Natural killer cell (primary cell): ENCODE data around the gene CTSF. TPM values are rescaled to one million over a fixed set of nuclear protein-coding genes. Genes with fewer than 3 reads are reported as not detected.

Experiments used
- ATAC-seq, 3 donors: fragments of 150-1000 bp in 2 of 3; fragments of 200-7000 bp in 1 of 3; cut with Tn5 transposase; 1 replicate in 1 of 3; 2 replicates in 2 of 3; pipeline ENCODE4 v1.10.0; 2021; ENCODE audit warnings: mild to moderate bottlenecking in 2 of 3, moderate library complexity in 2 of 3
- DNase-seq, 2 donors: peaks; one replicate each; pipeline versions ENCODE4 v3.0.0 to v3.0.0-alpha.2; 2013 to 2021; ENCODE audit warnings: mixed read lengths in 1 of 2
- H3K27ac ChIP-seq: one replicate; pipeline ENCODE4 v1.5.1; 2013; ENCODE audit warnings: mild to moderate bottlenecking, low read length
- H3K27me3 ChIP-seq: one replicate; pipeline ENCODE4 v1.6.1; 2013; ENCODE audit warnings: low read length; ENCODE audit not compliant: control insufficient read depth, insufficient read depth
- H3K36me3 ChIP-seq: one replicate; pipeline ENCODE4 v1.6.1; 2013; ENCODE audit warnings: low read length; ENCODE audit not compliant: control insufficient read depth, insufficient read depth
- H3K4me1 ChIP-seq: one replicate; pipeline ENCODE4 v1.6.1; 2013; ENCODE audit warnings: low read length; ENCODE audit not compliant: control insufficient read depth, insufficient read depth
- H3K4me3 ChIP-seq: one replicate; pipeline ENCODE4 v1.5.1; 2013; ENCODE audit warnings: low read length
- H3K9me3 ChIP-seq: one replicate; pipeline ENCODE4 v1.6.1; 2013; ENCODE audit warnings: low read length; ENCODE audit not compliant: control insufficient read depth, insufficient read depth
- H3K27ac Mint-ChIP-seq, 2 donors: one replicate each; pipeline ENCODE4 v1.8.0; 2022; ENCODE audit warnings: mild to moderate bottlenecking in 2 of 2, mixed read lengths in 2 of 2, moderate library complexity in 1 of 2
- H3K27me3 Mint-ChIP-seq, 2 donors: one replicate each; pipeline ENCODE4 v1.8.0; 2022; ENCODE audit warnings: low read depth in 2 of 2, mixed read lengths in 2 of 2
- H3K36me3 Mint-ChIP-seq: one replicate; pipeline ENCODE4 v1.8.0; 2022; ENCODE audit warnings: mixed read lengths
- H3K4me1 Mint-ChIP-seq, 2 donors: one replicate each; pipeline ENCODE4 v1.8.0; 2022; ENCODE audit warnings: mixed read lengths in 2 of 2
- H3K4me3 Mint-ChIP-seq: one replicate; pipeline ENCODE4 v1.8.0; 2022; ENCODE audit warnings: mild to moderate bottlenecking, moderate library complexity, mixed read lengths
- H3K9me3 Mint-ChIP-seq, 2 donors: one replicate each; pipeline ENCODE4 v1.8.0; 2022; ENCODE audit warnings: mixed read lengths in 2 of 2
- WGBS: methylation state at CpG from one replicate; pipeline ENCODE4 v1.1.7; 2013; ENCODE audit warnings: missing lambda C conversion rate; ENCODE audit not compliant: insufficient coverage; 5-methylcytosine and 5-hydroxymethylcytosine counted together
- intact Hi-C: fragments of 100-400 bp; cut with micrococcal nuclease; formaldehyde crosslinking; loops from one replicate; pipeline ENCODE4 v1.14.2; 2022
- total RNA-seq, 4 donors: library from RNA; stranded (reverse); fragments of 120-200 nt in 1 of 4; gene quantifications; one replicate each; pipeline versions ENCODE4 v1.2.3 to v1.2.4, GENCODE V29; 2013 to 2022
- TF ChIP-seq, protein P1 (sequence below): fragments of 200-600 bp; IDR thresholded peaks from one replicate; pipeline ENCODE4 v1.8.0; 2022; ENCODE audit warnings: antibody characterized with exemption

The CTSF gene
- total RNA-seq, 3 donors from 2014 or later (not counting 1 experiment from before 2014, with no cell fraction given), result 17.1 to 27.0 (median 24.8) TPM

DNA sequence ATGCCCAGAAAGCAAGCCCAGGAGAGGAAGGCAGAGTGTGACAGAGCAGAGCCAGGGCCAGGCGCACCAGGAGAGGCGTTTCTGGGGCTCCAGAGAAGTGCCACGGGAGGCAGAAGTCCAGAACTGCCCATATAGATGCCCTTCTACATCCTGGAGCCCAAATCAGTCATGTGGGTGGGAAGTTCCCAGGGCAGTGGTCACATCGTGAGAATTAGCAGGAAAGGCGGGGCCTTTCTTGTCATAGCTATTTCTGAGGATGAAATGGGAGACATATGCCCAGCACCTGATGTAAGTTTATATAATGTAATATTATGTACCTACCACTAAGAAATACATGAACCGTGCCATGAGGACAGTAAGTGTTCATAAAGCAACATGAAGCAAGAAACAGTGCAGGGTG, 35.6 kb downstream of the CTSF start:
- ATAC-seq (no peak), DNase-seq (no peak)
- Mint-ChIP-seq H3K4me1 (peaks cover 4 to 14% of the 10 kb centered on the region in 2 donors), H3K9me3 (no peaks in the 10 kb centered on the region), H3K4me3 (no peak overlapping the region), H3K27me3 (no peaks in the 10 kb centered on the region), H3K27ac (peak overlapping the region in 1 of 2 donors; percentile 75), H3K36me3 (peaks cover 9% of the 10 kb centered on the region)
- H3K4me1 ChIP-seq, result no peaks in the 10 kb centered on the region
- no peaks in the 10 kb centered on the region for H3K9me3 ChIP-seq
- H3K27me3 ChIP-seq, result no peaks in the 10 kb centered on the region
- intact Hi-C loops, result no loop called here
- TF ChIP-seq, protein P1, sequence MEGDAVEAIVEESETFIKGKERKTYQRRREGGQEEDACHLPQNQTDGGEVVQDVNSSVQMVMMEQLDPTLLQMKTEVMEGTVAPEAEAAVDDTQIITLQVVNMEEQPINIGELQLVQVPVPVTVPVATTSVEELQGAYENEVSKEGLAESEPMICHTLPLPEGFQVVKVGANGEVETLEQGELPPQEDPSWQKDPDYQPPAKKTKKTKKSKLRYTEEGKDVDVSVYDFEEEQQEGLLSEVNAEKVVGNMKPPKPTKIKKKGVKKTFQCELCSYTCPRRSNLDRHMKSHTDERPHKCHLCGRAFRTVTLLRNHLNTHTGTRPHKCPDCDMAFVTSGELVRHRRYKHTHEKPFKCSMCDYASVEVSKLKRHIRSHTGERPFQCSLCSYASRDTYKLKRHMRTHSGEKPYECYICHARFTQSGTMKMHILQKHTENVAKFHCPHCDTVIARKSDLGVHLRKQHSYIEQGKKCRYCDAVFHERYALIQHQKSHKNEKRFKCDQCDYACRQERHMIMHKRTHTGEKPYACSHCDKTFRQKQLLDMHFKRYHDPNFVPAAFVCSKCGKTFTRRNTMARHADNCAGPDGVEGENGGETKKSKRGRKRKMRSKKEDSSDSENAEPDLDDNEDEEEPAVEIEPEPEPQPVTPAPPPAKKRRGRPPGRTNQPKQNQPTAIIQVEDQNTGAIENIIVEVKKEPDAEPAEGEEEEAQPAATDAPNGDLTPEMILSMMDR, result no peak
- no peak overlapping the region for H3K27ac ChIP-seq
- peaks cover 12% of the 10 kb centered on the region for H3K36me3 ChIP-seq
- no peak overlapping the region for H3K4me3 ChIP-seq
- 72% methylated on average over 5 of the region's 6 CpGs for WGBS

DNA sequence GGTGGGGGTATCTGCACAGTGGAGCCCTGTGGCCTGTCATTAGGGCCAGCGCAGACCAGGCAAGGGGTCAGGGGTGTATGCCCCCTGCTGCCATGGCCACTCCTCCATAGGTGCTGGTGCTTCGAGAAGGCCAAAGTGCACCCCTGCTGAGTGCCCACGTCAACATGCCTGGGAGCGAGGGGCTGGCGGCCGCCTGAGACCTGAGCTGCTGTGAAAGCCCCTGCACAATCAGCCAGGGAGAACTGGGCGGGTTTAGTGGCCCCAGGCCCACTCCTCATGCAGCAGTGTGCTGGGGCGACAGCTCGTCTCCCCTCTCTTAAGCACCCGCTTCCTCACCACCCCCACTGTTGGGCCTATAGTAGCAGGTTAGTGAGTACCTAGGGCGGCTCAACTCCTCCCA, 36.6 kb downstream of the CTSF start:
- DNase-seq (no peak), ATAC-seq (no peak)
- peaks cover 9% of the 10 kb centered on the region for H3K36me3 Mint-ChIP-seq
- H3K27ac Mint-ChIP-seq, result no peak overlapping the region
- 95% methylated on average over 11 of the region's 11 CpGs for WGBS
- H3K36me3 ChIP-seq, result peaks cover 6% of the 10 kb centered on the region
- no peaks in the 10 kb centered on the region for H3K27me3 ChIP-seq
- no peak overlapping the region for H3K27ac ChIP-seq
- no peak overlapping the region for H3K4me3 Mint-ChIP-seq
- TF ChIP-seq, protein P1, result no peak
- H3K4me1 Mint-ChIP-seq, result peaks cover 4 to 14% of the 10 kb centered on the region in 2 donors
- no peaks in the 10 kb centered on the region for H3K27me3 Mint-ChIP-seq
- H3K4me3 ChIP-seq, result no peak overlapping the region
- H3K9me3 Mint-ChIP-seq, result no peaks in the 10 kb centered on the region
- intact Hi-C loops, result no loop called here
- H3K4me1 ChIP-seq, result no peaks in the 10 kb centered on the region
- no peaks in the 10 kb centered on the region for H3K9me3 ChIP-seq

DNA sequence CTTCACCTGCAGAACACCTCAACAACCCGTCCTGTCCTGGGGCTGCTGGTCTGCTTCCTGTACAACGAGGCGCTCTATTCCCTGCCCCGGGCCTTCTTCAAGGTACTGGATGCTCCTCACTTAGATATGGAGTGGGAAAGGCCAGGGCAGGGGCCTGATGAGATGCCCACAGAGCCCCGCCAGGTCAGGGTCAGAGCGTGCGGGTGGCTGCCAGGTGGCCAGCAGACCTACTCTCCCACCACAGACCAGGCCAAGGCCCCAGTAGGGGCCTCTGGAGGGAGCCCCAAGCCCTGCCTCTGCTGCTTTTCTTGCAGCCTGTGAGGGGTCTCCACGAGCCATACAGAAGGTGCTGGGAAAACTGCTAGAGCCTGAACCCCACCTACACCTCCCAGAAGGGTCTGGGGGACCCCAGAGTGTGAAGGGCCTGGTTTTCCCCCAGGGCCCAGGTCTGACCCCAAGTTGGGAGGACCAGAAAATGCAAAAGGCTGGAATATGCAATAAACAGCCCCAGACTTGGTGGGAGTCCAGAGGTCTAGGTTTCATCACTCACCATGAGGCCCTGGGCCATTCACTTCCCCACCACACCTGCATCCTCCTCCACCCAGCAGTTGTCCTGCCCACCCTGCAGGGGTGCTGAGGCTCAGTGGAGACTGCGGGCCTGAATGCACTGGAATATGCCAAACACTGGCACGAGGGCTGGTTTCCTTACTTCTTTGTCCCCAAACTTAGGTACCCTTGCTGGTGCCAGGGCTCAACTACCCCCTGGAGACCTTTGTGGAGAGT, 37.3 kb downstream of the CTSF start:
- DNase-seq (no peak), ATAC-seq (no peak)
- 94% methylated on average over 10 of the region's 10 CpGs for WGBS
- H3K4me3 ChIP-seq, result no peak overlapping the region
- no peaks in the 10 kb centered on the region for H3K9me3 ChIP-seq
- peaks cover 4 to 14% of the 10 kb centered on the region in 2 donors for H3K4me1 Mint-ChIP-seq
- H3K36me3 ChIP-seq, result peaks cover 11% of the 10 kb centered on the region
- no peaks in the 10 kb centered on the region for H3K27me3 Mint-ChIP-seq
- peaks cover 9% of the 10 kb centered on the region for H3K36me3 Mint-ChIP-seq
- no peaks in the 10 kb centered on the region for H3K4me1 ChIP-seq
- H3K9me3 Mint-ChIP-seq, result no peaks in the 10 kb centered on the region
- TF ChIP-seq, protein P1, result no peak
- H3K27ac ChIP-seq, result no peak overlapping the region
- intact Hi-C loops, result no loop called here
- H3K4me3 Mint-ChIP-seq, result no peak overlapping the region
- no peaks in the 10 kb centered on the region for H3K27me3 ChIP-seq
- no peak overlapping the region for H3K27ac Mint-ChIP-seq

DNA sequence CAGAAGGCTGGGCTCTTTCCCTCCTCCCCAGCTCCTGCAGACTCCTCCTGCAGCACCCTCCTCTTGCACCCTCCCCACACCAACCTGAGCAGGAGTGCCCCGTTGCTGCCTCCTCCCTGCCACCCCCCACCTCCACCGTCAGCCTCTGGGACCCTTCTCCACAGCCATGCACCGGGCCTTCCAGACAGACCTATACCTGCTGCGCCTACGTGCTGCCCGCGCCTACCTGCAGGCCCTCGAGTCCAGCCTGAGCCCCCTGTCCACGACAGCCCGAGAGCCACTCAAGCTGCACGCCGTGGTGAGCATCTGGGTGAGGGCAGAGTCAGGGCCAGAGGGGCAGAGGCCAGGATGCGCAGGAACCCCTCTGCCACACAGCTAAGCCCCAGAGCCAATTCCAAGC, 38.8 kb downstream of the CTSF start:
- no peaks in the 10 kb centered on the region for H3K9me3 Mint-ChIP-seq
- no peak overlapping the region for H3K27ac Mint-ChIP-seq
- Histone ChIP-seq H3K36me3 (peaks cover 15% of the 10 kb centered on the region), H3K27me3 (no peaks in the 10 kb centered on the region), H3K4me3 (no peak overlapping the region), H3K27ac (no peak overlapping the region), H3K9me3 (no peaks in the 10 kb centered on the region), H3K4me1 (no peaks in the 10 kb centered on the region)
- TF ChIP-seq, protein P1, result no peak
- no peak overlapping the region for H3K4me3 Mint-ChIP-seq
- H3K36me3 Mint-ChIP-seq, result no peaks in the 10 kb centered on the region
- no peaks in the 10 kb centered on the region for H3K27me3 Mint-ChIP-seq
- DNase-seq (no peak), ATAC-seq (no peak)
- 93% methylated on average over 13 of the region's 13 CpGs for WGBS
- peaks cover 0 to 14% of the 10 kb centered on the region in 2 donors for H3K4me1 Mint-ChIP-seq
- intact Hi-C loops, result no loop called here
